GM12865 (cell line): ENCODE measurements around the gene RBM33.

Experiments used
- DNase-seq: peaks from one replicate; pipeline ENCODE4 v3.0.0; 2010; ENCODE audit warnings: low read depth
- H3K4me3 ChIP-seq: 2 replicates; pipeline ENCODE4 v1.5.1; 2011; ENCODE audit warnings: mild to moderate bottlenecking, low read depth, low read length, control low read depth
- CTCF ChIP-seq: IDR thresholded peaks from 2 replicates; pipeline ENCODE4 v1.5.1; 2011; ENCODE audit warnings: low read length, control low read depth, low read depth, inconsistent platforms; ENCODE audit not compliant: insufficient read depth; ENCODE audit errors: missing control alignments

Gene RBM33

GRCh38 chr7:155738652-155739537 lies 94.4 kb downstream of the RBM33 start:
- DNase-seq = peak; percentile 92
- TF ChIP-seq CTCF = peak; percentile 80
- no peak overlapping the region for H3K4me3 ChIP-seq

GRCh38 chr7:155739538-155740143 lies 95.2 kb downstream of the RBM33 start:
- H3K4me3 ChIP-seq = no peak overlapping the region
- no peak for TF ChIP-seq CTCF
- DNase-seq = no peak

DNA sequence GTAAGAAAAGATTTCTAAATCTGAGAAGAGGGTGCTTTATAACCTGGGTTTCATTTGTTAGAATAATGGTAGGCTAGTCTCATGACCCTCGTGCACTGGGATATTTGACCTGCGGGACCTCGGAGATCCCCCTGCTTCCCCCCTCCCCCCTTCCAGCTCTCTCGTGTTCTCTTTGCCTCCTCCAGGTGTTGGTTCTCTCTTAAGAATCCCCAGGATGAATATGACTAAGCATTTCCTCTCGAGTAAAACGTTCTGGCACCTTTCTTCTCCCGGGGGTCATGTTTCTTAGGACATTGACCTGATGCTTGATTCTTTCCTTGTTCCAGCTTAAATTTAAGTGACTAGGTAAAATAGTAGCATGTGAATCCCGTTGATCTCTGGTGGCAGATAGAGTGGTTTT lies 96.6 kb downstream of the RBM33 start:
- H3K4me3 ChIP-seq = peak overlapping the region; percentile 31
- no peak for TF ChIP-seq CTCF
- peak; percentile 85 for DNase-seq

DNA sequence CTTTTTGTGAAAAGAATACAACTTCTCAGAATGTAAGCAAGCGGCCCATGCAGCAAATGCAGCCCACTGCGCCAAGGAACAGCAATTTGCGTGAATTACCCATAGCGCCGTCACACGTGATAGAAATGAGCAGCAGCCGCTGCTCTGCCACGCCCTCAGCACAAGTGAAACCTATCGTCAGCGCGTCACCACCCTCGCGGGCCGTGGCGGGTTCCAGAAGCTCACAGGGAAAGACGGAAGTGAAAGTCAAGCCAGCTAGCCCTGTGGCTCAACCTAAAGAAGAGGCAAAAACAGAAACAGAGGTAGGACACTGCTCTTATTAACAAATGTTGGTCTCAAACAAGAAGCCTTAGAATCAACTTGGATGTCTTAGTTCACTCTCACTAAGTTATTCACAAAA lies 97.3 kb downstream of the RBM33 start:
- peak overlapping the region; percentile 31 for H3K4me3 ChIP-seq
- no peak for TF ChIP-seq CTCF
- DNase-seq = peak; percentile 96

DNA sequence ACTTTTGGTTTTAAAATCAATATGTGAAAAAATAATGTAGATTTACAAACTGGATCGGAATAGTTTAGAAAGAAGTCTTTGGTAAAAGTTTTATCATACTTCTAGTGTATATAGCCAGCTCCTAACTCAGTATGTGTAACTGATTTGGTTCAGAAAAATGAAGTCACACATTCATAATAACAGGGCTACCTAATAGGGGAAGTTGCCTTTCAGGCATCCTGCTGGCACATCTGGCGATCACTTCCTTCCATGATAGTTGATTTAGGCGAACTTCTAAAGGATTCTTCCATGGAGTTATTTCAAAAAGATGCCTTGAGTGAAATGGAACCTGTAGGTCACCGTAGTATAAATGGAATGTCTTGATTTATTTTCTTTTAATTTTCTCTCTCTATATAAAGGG lies 98.7 kb downstream of the RBM33 start:
- H3K4me3 ChIP-seq = no peak overlapping the region
- no peak for TF ChIP-seq CTCF
- DNase-seq = no peak

DNA sequence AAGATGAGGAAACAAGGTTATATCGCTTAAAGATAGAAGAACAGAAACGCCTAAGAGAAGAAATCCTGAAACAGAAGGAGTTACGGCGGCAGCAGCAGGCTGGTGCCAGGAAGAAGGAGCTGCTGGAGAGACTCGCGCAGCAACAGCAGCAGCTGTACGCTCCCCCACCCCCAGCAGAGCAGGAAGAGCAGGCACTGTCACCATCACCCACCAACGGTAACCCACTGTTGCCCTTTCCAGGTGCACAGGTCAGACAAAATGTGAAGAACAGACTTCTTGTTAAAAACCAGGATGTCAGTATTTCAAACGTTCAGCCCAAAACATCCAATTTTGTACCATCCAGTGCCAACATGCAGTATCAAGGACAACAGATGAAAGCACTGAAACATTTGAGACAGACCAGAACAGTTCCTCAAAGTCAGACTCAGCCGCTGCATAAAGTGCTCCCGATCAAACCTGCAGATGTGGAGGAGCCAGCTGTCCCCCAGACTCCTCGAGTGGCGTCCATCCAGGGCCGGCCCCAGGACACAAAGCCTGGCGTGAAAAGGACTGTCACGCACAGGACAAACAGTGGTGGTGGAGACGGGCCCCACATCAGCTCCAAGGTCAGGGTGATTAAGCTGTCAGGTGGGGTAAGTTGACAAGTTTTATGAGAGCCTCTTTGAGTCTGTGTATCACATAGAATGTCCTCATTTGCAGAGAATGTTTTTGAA lies 100.7 kb downstream of the RBM33 start:
- no peak for TF ChIP-seq CTCF
- DNase-seq = no peak
- no peak overlapping the region for H3K4me3 ChIP-seq
